Activated CD4-positive, alpha-beta T cell treated with anti-CD3 and anti-CD28 coated beads for 4 hours (primary cell): Measurements from ENCODE around the gene C19orf81.

Experiments used
- DNase-seq, 2 donors: peaks; one replicate each; pipeline ENCODE4 v3.0.0-alpha.2; 2020

C19orf81 gene

GRCh38 chr19:50686310-50687032, 37.2 kb downstream of the C19orf81 start:
- no peak for DNase-seq

DNA sequence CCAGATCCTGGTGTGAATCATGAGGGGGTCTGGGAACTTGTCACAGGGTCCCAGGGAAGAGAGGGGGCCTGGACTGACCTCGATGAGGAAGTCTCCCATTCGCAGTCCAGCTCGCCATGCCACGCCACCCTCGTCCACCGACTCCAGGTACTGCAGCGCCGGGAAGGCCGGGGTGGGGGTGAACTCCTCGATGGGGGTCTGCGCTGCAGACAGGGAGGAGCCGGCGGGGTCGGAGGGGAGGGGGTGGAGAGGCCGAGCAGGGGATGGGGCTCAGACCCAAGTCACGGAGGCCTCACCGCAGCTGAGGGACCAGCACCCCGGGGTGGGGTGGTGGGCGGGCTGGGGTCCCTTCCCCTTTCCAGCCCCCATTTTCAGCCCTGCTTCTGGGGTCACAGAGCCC, 39.5 kb downstream of the C19orf81 start:
- no peak for DNase-seq

- no peak for DNase-seq
Observed at GRCh38 chr19:50690439-50690838, 41.2 kb downstream of the C19orf81 start.

GRCh38 chr19:50693064-50693975, 44.1 kb downstream of the C19orf81 start:
- no peak for DNase-seq

- no peak for DNase-seq
Observed at GRCh38 chr19:50694815-50695145, 45.5 kb downstream of the C19orf81 start.

DNA sequence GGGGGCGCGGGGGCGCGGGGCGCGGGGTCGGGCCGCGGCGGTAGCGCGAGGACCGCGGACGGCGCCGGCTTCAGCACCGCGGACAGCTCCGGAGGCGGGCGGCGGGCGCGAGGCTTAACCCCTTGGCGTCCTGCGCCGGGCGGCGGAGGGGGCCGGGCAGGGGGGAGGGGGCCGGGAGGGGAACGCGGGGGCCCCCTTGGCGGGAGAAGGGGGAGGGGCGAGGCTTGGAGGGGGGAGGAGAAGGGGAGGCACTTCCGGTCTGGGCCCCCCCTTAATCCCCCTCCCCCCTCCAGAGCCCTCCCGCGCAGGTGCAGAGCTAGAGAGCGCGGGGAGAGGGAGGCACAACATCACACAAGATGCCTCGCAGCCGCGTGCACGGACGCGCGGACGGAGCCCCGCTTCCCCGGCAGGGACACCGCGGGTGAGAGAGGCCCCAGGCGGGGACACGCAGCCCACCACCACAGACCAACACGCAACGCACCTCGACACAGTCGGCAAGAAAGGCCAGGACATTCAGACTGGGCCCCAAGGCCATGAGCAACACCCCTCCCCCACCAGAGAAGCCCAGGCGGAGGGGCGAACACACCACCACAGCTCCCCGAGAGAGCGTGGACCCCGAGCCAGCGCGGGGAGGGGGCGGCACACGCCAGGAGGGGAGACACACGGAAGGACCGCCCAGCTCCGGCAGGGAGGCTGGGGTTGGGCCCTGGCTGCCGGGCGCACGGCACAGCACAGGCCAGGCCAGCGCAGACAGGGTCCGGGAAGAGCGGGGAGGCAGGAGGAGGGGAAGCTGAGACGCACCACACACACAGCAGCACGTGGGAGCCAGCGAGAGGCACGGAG, 46.2 kb downstream of the C19orf81 start:
- no peak for DNase-seq

- no peak for DNase-seq
Observed at GRCh38 chr19:50696094-50696483, 46.8 kb downstream of the C19orf81 start.

- no peak for DNase-seq
Observed at GRCh38 chr19:50697414-50698124, 48.3 kb downstream of the C19orf81 start.

DNA sequence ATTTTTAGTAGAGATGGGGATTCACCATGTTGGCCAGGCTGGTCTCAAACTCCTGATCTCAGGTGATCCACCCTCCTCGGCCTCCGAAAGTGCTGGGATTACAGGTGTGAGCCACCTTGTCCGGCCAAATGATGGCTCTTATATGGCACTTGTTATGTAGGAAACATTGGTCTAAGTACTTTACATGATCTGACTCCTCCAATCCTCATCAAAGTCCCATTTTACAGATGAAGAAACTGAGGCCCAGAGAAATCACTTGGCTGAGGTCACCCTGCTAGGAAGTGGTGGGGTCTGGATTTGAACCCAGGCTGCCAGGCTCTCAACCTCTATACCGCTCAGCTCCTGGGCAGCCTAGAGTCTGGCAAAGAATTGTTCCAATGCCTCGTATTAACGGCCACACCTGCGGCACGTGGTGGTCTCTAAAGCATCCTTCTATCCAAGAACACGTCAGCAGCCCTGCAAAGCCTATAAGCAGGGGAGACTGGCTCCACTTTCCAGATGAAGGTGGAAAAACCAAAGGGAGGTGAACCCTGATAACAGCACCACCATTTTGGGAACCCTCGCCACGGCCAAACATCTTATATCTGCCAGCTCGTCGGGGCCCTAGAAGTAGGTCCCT, 52.2 kb downstream of the C19orf81 start:
- DNase-seq, result no peak

GRCh38 chr19:50702158-50702870, 53.1 kb downstream of the C19orf81 start:
- DNase-seq, result no peak

GRCh38 chr19:50702871-50703829, 53.9 kb downstream of the C19orf81 start:
- no peak for DNase-seq

- DNase-seq, result no peak
Observed at GRCh38 chr19:50703915-50704796, 54.9 kb downstream of the C19orf81 start.

- no peak for DNase-seq
Observed at GRCh38 chr19:50705422-50706019, 56.3 kb downstream of the C19orf81 start.

GRCh38 chr19:50706387-50706786, 57.1 kb downstream of the C19orf81 start:
- no peak for DNase-seq

DNA sequence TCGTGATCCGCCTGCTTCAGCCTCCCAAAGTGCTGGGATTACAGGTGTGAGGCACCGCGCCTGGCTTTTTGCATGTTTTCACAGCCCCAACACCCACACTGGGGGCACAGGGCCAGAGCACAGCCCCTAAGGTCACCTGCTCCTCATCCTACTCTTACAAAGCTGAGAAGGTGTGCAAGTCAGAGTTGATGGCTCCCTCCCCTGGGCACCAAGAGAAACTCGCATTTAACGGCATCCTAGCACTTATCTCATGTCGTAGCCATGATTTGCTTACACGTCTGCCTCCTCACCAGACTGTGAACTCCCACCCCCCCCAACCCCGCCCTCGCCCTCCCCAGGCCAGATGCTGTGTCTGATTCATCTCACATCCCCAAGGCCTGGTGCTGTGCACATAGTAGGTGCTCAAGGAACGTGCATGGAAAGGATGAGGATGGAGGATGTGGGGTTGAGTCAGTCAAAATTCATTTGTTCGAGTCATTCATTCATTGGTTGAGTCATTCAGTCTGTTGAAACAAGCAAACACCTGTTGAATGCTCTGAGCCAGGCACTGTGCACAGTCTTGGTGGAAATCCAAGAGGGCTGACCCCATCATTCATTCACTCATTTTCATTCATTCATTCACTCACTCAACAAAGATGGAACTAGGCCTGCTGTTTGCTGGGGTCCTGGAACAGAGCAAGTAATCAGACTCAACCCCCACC, 59.1 kb downstream of the C19orf81 start:
- DNase-seq, result no peak
